B cell (primary cell): ENCODE measurements around the gene CMYA5.

Source experiments
- CTCF ChIP-seq: fragments of 200-600 bp; IDR thresholded peaks from one replicate; pipeline ENCODE4 v1.8.0; 2022; ENCODE audit warnings: antibody characterized with exemption, mild to moderate bottlenecking
- EZH2 ChIP-seq: IDR thresholded peaks from 2 replicates; pipeline ENCODE4 v1.6.1; 2012; ENCODE audit warnings: borderline replicate concordance, low read depth, mild to moderate bottlenecking, moderate library complexity, low read length; ENCODE audit not compliant: insufficient read depth, poor library complexity, severe bottlenecking

GRCh38 chr5:79793722-79794121 is 104.1 kb downstream of the CMYA5 start:
- no peak for TF ChIP-seq CTCF
- no peak for TF ChIP-seq EZH2
